ENCODE results near the gene CCL17. TPM values are rescaled to one million over a fixed set of nuclear protein-coding genes. Genes with fewer than 3 reads are reported as not detected.

CCL17 gene
- total RNA-seq, 1 donor from 2014 or later = not detected

GRCh38 chr16:57382535-57383275 lies 21.9 kb upstream of the CCL17 start:
- no peaks in the 10 kb centered on the region for H3K36me3 ChIP-seq (ENCODE audit: control insufficient read depth, insufficient read depth, low read length)
- TF ChIP-seq CTCF (IDR thresholded peaks at IDR 0.05; ENCODE audit: insufficient read depth, low read length, poor library complexity, severe bottlenecking) = no peak
- no peaks in the 10 kb centered on the region for H3K27me3 ChIP-seq (ENCODE audit: control insufficient read depth, insufficient read depth, low read length)
- H3K4me3 ChIP-seq (ENCODE audit: low read depth, low read length) = no peak overlapping the region
- no peak for DNase-seq (ENCODE audit: low read depth)

GRCh38 chr16:57383276-57384247 lies 21.0 kb upstream of the CCL17 start:
- H3K4me3 ChIP-seq (ENCODE audit: low read depth, low read length) = no peak overlapping the region
- H3K36me3 ChIP-seq (ENCODE audit: control insufficient read depth, insufficient read depth, low read length) = no peaks in the 10 kb centered on the region
- H3K27me3 ChIP-seq (ENCODE audit: control insufficient read depth, insufficient read depth, low read length) = no peaks in the 10 kb centered on the region
- DNase-seq (ENCODE audit: low read depth) = no peak
- TF ChIP-seq CTCF (IDR thresholded peaks at IDR 0.05; ENCODE audit: insufficient read depth, low read length, poor library complexity, severe bottlenecking) = no peak

GRCh38 chr16:57384248-57385070 lies 20.1 kb upstream of the CCL17 start:
- DNase-seq (ENCODE audit: low read depth) = no peak
- H3K4me3 ChIP-seq (ENCODE audit: low read depth, low read length) = no peak overlapping the region
- H3K27me3 ChIP-seq (ENCODE audit: control insufficient read depth, insufficient read depth, low read length) = no peaks in the 10 kb centered on the region
- TF ChIP-seq CTCF (IDR thresholded peaks at IDR 0.05; ENCODE audit: insufficient read depth, low read length, poor library complexity, severe bottlenecking) = no peak
- H3K36me3 ChIP-seq (ENCODE audit: control insufficient read depth, insufficient read depth, low read length) = no peaks in the 10 kb centered on the region

GRCh38 chr16:57385083-57385482 lies 19.5 kb upstream of the CCL17 start:
- Histone ChIP-seq H3K4me3 (ENCODE audit: low read depth, low read length) (no peak overlapping the region), H3K36me3 (ENCODE audit: control insufficient read depth, insufficient read depth, low read length) (no peaks in the 10 kb centered on the region), H3K27me3 (ENCODE audit: control insufficient read depth, insufficient read depth, low read length) (no peaks in the 10 kb centered on the region)
- DNase-seq (ENCODE audit: low read depth) = no peak
- no peak for TF ChIP-seq CTCF (IDR thresholded peaks at IDR 0.05; ENCODE audit: insufficient read depth, low read length, poor library complexity, severe bottlenecking)

- TF ChIP-seq CTCF (IDR thresholded peaks at IDR 0.05; ENCODE audit: insufficient read depth, low read length, poor library complexity, severe bottlenecking) = no peak
- no peaks in the 10 kb centered on the region for H3K36me3 ChIP-seq (ENCODE audit: control insufficient read depth, insufficient read depth, low read length)
- DNase-seq (ENCODE audit: low read depth) = no peak
- H3K4me3 ChIP-seq (ENCODE audit: low read depth, low read length) = no peak overlapping the region
- H3K27me3 ChIP-seq (ENCODE audit: control insufficient read depth, insufficient read depth, low read length) = no peaks in the 10 kb centered on the region
Observed at GRCh38 chr16:57386381-57386951, 18.1 kb upstream of the CCL17 start.

Measured in kidney epithelial cell (primary cell).